NCI-H748 treated with DMSO at 0.1 percent for 48 hours (cell line): ENCODE measurements around the gene DPYD.

Source experiments
- DNase-seq: peaks from one replicate; lab custom pipeline; 2025; lab: John Stamatoyannopoulos, UW

The DPYD gene

DNA sequence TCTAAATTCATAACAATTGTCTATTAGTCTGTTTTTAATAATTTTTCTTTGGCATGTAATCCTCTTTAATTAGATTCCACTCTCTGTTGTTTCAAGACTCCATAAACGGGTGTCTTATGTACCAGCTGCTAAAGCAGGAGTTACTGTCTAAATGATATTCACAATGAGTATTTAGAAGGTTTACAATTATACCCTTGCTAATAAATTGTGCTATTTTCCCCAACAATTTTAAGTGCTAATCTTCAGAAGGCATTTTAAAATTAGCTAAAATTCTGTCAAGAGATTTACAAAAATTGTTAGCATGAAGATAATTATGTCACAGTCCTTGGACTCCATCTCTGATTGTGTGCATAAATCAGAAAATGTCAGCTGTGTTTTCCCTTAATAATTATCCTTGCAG lies 83.7 kb downstream of the DPYD start:
- DNase-seq = no peak

DNA sequence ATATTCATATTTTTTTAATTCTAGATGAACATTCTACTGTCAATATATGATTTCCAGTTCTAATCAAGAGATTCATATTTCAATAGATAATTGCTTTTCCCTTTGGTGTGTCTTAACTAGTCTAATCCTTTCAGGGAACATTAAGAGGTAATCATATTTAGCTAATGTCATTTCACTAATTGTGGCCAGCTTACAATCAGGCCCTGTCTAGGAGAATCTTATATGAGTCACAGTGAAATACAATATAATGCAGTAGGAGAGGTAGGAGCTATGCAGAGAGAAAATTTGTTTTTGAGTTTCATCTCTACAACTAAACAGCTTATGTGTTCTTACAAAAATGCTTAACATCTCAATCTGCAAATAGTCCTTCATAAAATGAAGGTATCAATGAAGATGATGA lies 85.9 kb downstream of the DPYD start:
- no peak for DNase-seq

DNA sequence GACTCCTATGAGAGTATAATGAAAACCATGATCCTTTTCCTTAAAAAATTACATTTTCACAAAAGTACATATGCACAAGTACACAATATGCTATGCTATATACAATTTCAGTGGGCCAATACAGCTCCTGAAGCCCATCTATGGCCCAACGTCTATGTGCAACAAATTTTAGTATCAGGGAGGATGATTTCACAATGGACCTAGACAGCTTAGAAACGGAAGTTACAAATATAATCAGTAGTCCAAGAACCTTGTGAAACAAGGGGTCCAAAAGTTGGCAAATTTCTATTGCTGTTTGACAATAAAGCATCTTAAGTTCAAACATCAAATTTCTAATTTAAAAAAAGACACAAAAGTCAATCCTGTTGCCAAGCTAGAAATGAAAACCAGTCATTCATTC lies 87.0 kb downstream of the DPYD start:
- no peak for DNase-seq

DNA sequence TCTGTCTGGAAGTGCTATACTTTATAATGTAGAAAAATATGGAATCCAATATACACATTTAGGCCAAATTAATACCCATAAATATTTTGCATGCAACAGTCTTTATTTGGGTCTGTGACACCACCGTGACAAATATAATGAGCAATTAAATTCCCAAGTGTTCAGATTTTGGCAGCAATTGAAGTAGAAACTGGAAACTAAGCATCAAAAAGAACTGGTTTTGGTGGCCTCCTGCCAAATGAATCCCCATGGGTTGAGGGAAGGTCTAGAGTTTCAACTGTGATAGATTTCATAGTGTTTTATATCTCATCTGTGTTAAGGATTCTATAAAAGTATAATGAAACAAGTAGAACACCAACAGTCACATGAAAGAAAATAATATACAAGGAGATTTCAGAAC lies 88.4 kb downstream of the DPYD start:
- DNase-seq = no peak

DNA sequence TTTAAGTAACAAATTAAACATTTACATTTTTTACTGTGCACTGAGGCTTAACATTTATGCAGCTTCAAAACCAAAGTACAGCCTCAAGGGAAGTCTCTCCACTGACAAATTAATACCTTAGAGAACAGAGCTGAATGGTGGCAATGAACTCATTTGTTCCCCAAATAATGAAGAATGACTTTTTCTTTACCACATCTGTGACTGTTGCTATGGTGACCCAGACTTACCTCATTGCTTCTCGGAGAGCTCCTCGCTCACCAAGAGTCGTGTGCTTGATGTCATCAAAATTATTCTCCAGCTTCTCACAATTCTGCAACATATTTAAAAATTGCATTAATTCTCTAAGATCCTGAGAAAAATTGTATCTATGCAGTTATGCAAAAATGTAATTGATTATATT lies 92.9 kb downstream of the DPYD start:
- DNase-seq = peak; percentile 34

DNA sequence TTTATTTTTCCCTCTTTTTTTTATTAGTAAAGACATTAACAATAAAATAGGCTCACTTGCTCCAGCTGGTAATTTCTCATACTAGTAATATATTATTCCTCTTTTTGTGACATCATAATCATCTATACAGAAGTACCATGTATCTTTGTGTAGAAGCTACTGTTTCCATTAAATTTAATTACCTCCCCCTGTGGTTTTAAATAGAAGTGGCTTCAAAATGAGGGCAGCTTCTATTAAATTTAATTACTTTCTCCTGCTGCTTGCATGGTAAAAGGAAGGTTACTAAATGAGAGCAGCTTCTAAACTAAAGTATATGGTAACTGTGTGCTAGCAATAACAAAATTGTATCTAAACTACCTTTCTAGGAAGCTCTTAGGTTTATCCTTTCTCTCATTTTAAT lies 94.0 kb downstream of the DPYD start:
- DNase-seq = peak; percentile 83

DNA sequence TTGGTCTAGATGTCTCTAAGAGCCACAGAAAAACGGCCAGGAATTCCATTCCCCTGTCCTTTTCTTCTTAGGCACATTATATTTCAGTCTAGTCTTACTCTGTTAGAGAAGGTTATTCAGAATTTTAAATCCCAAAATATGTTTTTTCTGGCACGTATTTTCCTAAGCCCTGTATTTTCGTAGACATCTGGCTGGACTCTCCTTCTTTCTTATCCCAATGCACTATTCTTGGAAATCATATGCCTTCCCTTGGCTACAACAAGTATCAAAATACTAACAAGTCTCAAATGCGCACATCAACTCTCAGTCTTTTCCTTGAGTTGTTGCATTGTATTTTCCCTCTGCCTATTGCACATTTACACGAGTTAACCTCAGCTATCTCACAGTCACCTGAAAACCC lies 96.2 kb downstream of the DPYD start:
- no peak for DNase-seq

DNA sequence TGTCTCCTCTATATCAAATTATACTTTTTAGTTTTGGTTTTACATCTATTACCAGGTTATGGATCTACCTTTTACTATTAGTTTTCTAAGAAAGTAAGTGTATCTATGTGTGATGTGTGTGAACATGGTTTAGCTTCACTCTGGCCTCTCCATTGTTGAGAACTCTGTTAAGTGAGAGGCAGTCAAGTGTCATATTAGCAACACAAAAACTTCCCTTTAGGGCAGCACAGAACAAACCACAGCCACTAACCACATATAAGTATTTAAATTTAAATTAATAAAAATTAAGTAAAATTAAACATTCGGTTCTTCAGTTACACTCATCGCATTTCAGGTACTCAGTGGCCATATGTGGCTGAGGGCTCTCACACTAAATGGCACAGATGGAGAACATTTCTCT lies 96.6 kb downstream of the DPYD start:
- no peak for DNase-seq

DNA sequence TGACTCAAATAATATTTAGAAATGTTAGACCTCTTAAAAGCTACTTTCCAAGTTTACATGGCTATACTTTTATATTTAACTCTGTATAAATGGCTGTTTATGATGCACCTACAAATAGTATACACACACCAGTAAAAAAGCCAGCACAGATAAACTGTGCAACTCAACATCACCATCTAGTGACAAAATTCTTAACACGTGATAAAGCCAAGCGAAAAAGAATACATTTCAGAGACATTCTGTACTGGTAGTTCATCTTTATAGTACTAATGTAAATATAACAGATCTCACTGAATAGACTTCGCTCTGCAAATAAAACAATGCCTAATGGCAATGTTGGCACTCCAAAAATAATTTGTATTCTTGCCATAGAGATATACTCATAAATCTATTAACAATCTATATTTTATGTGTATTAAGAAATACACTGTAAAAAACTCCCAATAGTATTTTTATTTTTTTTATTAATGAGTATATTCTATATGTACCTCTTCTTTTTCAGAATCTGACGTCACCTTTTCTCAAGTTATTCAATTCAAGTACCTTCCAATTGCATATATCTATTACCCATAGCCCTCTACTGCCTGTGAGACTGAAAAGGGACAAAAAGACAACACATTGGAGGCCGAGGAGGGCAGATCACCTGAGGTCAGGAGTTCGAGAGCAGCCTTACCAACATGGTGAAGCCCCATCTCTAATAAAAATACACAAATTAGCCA lies 100.2 kb downstream of the DPYD start:
- DNase-seq = peak; percentile 7

DNA sequence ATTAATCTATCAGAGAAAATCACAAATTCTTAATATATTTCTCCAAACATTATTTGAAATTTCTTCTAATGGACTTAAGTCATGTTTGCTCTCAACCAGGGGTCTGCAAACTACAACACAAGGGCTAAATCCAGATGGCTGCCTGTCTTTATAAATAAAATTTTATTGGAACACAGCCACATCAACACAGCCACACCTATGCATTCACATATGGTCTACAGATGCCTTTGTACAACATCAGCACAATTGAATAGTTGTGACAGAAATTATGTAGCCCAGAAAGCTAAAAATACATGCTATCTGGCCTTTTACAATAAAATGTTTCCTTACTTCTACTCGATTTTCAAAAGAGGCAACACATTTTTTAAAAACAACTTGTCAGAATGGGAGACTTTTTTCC lies 103.9 kb downstream of the DPYD start:
- no peak for DNase-seq

DNA sequence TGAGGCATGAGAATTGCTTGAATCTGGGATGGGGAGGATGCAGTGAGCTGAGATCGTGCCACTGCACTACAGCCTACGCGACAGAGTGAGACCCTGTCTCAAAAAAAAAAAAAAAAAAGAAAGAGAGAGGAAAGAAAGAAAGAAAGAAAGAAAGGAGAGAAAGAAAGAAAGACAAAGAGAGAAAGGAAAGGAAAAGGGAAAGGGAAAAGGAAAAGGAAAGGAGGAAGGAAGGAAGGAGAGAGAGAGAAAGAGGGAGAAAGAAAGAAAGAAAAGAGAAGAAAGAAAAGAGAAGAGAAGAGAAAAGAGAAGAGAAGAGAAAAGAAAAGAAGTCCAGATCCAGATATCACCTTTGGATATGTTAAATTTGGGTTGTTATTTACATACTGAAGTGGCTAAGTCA lies 106.0 kb downstream of the DPYD start:
- no peak for DNase-seq

DNA sequence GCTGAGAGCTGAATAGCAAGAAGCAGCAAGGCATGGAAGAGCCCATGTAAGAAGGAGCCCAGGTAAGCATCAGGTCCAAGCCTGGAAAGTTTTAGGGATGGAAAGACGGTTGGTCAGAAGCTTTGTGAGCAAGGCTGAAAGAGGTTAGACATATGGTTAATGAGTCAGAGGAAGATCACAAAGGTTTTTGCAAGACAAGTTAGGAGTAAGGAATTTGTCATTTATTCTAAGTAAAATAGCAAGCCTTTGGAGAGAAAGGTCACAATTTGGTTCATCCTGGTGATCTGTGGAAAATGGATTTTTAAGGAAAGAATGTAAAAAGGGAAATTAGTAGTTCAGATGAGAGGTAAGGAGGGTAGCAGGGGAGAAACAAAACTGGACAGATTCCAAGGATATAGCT lies 106.7 kb downstream of the DPYD start:
- DNase-seq = no peak

DNA sequence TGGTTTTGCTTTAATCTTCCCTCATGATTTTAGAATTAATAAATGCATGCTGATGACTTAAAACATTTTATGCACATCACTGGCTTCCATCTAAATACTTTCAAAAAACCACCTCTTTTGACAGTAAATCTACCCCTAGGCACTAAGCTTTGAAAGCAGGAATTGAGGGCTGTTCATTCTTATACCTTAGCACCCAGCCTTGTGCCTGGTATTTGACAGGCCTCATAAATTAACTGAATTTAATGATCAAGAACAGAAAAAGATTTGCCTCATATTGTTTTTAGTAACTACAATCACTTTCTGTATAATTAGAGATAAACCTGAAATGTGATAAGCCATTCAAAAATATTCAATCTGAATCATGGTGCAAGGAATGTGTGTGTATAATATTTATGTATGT lies 108.8 kb downstream of the DPYD start:
- DNase-seq = no peak

DNA sequence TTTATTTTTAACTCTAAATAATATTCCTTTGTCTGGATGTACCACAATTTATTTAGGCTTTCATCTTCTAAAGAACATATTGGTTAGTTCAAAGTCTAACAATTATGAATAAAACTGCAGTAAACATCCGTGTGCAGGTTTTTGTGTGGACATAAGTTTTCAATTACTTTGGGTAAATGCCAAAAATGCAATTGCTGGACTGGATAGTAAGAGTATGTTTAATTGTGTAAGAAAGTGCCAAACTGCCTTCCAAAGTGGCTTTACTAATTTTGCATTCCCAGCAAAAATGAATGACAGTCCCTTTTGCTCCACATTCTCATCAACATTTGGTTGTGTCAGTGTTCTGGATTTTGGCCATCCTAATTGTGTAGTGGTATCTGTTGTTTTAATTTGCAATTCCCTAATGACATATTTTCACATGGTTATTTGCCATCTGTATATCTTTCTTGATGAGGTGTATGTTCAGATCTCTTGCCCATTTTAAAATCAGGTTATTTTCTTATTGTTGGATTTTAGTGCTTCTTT lies 113.8 kb downstream of the DPYD start:
- no peak for DNase-seq

DNA sequence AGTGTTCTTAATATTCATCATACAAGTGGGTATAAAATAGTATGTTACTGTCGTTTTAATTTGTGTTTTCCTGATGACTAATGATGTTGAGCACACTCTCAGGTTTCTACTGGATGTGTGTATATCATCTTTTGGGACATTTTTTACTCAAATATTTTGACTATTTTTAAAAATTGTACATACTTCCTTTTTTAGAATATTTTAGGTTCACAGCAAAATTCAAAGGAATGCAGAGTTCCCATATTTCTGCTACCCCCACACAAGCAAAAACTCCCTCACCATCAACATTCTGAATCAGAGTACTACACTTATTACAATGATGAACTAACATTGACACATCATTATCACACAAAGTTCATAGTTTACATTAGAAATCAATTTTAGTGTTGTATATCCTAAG lies 114.5 kb downstream of the DPYD start:
- no peak for DNase-seq

DNA sequence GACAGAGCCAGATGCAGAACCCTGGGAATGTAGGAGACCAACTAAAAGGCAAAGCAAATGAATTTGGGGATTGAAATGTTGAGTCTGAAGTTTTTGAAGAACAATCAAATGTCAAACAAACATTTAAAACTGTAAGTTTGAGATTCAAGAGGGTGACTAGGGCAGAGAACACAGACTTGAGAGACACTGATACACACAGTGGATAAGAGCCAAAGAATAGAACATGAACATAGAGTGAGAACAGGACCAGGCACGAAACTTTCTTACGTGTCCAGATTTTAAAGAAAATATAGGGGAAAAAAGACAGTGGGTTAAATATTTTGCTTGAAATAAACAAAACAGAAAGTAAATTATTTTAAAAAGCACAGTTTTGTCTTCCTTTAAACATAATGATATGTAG lies 115.7 kb downstream of the DPYD start:
- DNase-seq = no peak

DNA sequence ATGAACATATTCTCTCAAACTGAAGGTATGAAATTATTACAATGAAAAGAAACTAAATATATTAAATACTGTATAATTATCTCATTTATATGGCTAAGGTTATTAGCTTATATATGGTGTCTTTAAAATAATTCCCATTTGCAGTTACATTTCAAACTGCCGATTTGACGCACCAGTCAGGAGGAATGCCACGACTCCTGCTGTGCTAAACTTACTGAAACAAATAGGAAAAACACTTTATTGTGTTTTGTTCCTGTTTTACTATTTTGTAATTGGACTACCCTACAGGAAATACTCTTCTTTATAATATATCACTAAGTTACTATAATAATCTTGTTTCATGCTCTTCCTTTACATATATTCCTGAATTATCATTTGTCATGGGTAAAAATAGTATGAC lies 117.8 kb downstream of the DPYD start:
- DNase-seq = no peak

DNA sequence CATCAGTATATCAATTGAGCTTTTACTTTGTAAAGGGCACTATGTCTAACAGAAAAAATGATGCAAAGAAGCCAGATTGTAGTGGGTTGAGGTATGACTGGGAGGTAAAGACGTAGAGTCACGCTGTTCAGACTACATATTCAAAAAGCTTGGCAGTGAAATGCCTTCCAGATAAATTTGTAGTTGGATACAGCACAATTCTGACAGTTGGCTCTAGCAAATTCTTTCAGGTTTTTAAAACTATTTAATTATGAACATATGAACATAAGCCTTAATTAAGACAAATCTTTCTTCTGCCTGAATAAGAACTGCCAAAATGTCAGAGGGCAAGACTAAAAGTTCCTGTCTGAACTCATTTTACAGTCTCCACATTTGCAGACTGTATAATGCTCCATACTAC lies 118.8 kb downstream of the DPYD start:
- no peak for DNase-seq

DNA sequence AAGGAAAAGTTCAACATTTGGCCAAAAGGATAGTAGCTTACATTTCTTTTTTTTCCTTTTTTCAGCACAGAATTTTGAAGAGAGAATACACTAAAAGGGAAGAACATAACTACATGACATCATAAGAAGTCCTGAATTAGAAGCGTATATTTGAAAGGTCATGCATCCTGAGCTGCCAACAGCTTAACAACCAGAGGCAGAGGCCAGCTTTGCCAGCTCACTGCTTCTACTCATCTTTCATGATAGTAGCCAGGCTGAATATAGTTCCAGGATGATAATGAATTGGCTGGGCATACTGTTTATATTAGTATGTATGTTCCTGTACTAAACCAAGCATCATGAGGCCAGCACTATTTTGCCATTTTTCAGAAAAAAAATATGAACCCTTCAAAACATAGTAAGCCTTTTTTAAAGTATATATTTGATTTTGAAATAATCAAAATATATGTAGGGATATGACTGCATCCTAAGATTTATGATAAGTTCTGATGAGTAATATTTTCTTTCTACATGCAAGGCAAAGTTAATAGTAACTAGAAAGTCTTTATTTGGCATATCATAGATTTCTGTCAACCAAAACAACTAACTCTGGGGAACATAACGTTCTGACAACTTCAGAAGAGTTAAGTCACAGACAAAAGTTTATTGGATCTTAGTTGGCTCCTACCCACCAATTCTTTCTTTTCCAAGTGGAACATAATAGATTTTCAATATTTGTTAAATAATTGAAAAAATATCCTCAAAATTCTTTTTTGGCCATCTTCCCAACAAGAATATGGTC lies 123.2 kb downstream of the DPYD start:
- DNase-seq = no peak

DNA sequence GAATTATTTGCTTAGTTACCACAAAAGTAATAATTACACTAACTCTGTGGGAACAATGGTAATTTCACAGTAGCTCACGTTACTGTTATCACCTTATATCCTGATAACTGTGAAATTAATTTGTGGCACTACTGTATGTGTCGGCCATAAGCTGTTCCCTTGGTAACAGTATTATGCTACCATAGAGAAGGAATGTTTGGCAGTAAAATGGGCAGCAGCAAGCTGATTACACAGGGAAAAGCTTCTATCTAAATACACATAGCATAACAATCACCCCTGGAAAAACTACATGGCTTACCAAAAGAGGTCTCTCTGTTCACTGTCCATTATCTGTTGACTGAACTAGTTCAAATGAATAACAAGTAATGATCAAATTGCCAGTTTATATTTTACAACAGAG lies 124.1 kb downstream of the DPYD start:
- DNase-seq = peak; percentile 85

DNA sequence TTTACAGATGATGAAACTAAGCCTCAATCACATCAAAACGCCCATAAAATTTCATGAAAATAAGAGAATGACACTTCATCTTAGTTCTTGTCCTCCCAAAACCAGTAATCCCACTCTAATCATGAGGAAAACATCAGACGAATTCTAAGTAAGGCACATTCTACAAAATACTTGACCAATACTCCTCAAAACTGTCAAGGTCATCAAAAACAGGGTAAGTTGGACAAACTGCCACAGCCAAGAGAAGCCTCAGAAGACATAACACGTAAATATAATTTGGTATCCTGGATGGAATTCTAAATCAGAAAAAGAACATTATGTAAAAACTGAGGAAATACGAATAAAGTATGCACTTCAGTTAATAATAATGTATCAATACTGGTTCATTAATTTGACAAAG lies 128.2 kb downstream of the DPYD start:
- DNase-seq = no peak

DNA sequence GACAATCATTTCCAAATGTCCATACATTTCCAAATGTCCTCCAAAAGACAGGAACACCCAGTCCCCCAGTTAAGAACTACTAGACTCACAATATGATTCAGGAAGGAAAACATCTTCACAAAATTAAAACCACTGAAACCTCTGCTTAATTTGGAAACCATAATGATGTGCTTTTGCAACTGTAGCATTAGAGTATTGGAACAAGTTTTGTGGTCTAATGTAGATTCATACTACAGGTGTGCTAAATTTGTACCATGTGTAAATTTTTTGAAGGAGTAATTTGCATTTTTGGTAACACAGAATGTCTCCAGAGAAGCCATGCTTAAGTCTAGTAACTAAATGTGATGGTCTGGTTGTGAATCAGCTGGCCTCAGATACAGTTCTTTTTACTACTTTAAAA lies 129.6 kb downstream of the DPYD start:
- no peak for DNase-seq

DNA sequence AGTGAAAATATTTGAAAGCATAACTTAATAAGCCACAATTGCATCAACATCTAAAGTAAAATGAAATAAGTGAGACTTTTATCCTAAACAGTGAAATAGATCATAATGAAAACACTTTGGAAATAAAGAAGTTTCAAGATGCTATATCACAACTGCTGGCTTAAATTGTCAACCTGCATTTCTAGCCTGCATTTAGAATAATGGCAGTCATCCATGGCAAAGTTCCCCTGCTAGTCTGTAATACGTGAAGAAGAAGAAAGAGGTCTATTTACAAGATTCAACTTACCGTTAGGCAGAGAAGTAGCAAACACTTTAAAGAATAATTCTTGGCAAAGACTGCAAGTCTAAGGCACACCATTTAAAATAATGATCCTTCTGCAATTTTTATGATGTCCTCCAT lies 133.6 kb downstream of the DPYD start:
- no peak for DNase-seq

DNA sequence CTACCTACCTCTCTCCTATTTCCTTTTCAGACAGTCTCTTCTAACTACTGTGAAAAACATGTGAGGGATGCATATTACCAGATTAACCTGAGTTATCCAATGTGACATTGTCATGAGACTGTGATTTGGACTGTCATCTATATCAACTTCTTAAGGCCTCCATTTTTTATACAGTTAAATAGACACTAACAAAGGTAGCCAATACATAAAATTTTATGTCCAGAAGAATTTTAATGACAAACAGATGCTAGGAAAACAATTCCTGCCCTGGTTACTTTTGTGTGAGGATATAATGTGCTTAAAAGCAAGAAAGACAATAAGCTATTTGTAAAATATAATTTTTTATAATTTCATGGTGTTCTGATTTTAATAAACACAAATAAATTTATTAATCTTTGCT lies 136.2 kb downstream of the DPYD start:
- DNase-seq = no peak
